ENCODE results near the gene SOX6. TPM values are rescaled to one million over a fixed set of nuclear protein-coding genes. Genes with fewer than 3 reads are reported as not detected.

The SOX6 gene
- total and polyA plus RNA-seq, 8 donors, result 5.1 to 23.0 (median 18.7) TPM

- ATAC-seq, result no peak
- TF ChIP-seq CTCF (IDR thresholded peaks at IDR 0.05), result no peak
- Histone ChIP-seq H3K36me3 (no peaks in the 10 kb centered on the region), H3K4me3 (no peak overlapping the region), H3K27me3 (no peaks in the 10 kb centered on the region), H3K27ac (no peak overlapping the region), H3K9me3 (no peaks in the 10 kb centered on the region), H3K4me1 (peaks cover 5 to 11% (median 8%) of the 10 kb centered on the region in 3 donors)
- intact Hi-C loops (cut with DNase I), result no loop called here
- no peak for DNase-seq
- 91 to 97% methylated on average over 2 of the region's 2 CpGs for WGBS, 2 donors
- FAIRE-seq, result no peak
Measured at GRCh38 chr11:16296273-16296672, 60.1 kb downstream of the SOX6 start.

GRCh38 chr11:16295592-16295991 lies 60.8 kb downstream of the SOX6 start:
- Histone ChIP-seq H3K4me1 (peaks cover 5 to 11% (median 8%) of the 10 kb centered on the region in 3 donors), H3K27ac (no peak overlapping the region), H3K4me3 (no peak overlapping the region), H3K27me3 (no peaks in the 10 kb centered on the region), H3K9me3 (no peaks in the 10 kb centered on the region), H3K36me3 (no peaks in the 10 kb centered on the region)
- DNase-seq, result no peak
- intact Hi-C loops (cut with DNase I), result no loop called here
- no peak for TF ChIP-seq CTCF (IDR thresholded peaks at IDR 0.05)
- FAIRE-seq, result no peak
- ATAC-seq, result no peak
- WGBS, 2 donors, result 23 to 29% methylated on average over 1 of the region's 1 CpG

GRCh38 chr11:16293204-16293681 lies 63.1 kb downstream of the SOX6 start:
- no peaks in the 10 kb centered on the region for H3K9me3 ChIP-seq
- no peak overlapping the region for H3K4me3 ChIP-seq
- DNase-seq, result no peak
- no peaks in the 10 kb centered on the region for H3K27me3 ChIP-seq
- TF ChIP-seq CTCF (IDR thresholded peaks at IDR 0.05), result no peak
- H3K36me3 ChIP-seq, result no peaks in the 10 kb centered on the region
- intact Hi-C loops (cut with DNase I), result no loop called here
- 4 to 7% methylated on average over 2 of the region's 2 CpGs for WGBS, 2 donors
- H3K27ac ChIP-seq, result no peak overlapping the region
- H3K4me1 ChIP-seq, result peaks cover 5 to 12% (median 6%) of the 10 kb centered on the region in 3 donors
- no peak for FAIRE-seq
- ATAC-seq, result peak in 3 of 4 donors; percentile 68 to 73 (median 72)

GRCh38 chr11:16292167-16292859 lies 64.0 kb downstream of the SOX6 start:
- no peak overlapping the region for H3K4me3 ChIP-seq
- no peaks in the 10 kb centered on the region for H3K27me3 ChIP-seq
- no peak for DNase-seq
- 49 to 51% methylated on average over 8 of the region's 8 CpGs for WGBS, 2 donors
- H3K36me3 ChIP-seq, result no peaks in the 10 kb centered on the region
- FAIRE-seq, result no peak
- no peak overlapping the region for H3K27ac ChIP-seq
- H3K4me1 ChIP-seq, result peaks cover 5 to 16% (median 6%) of the 10 kb centered on the region in 3 donors
- intact Hi-C loops (cut with DNase I), result no loop called here
- peak in 3 of 4 donors; percentile 46 to 73 (median 60) for ATAC-seq
- H3K9me3 ChIP-seq, result no peaks in the 10 kb centered on the region
- no peak for TF ChIP-seq CTCF (IDR thresholded peaks at IDR 0.05)

- Histone ChIP-seq H3K27me3 (no peaks in the 10 kb centered on the region), H3K4me1 (peaks cover 5 to 16% (median 6%) of the 10 kb centered on the region in 3 donors), H3K27ac (no peak overlapping the region), H3K4me3 (no peak overlapping the region), H3K9me3 (no peaks in the 10 kb centered on the region), H3K36me3 (no peaks in the 10 kb centered on the region)
- intact Hi-C loops (cut with DNase I), result no loop called here
- FAIRE-seq (no peak), DNase-seq (no peak), ATAC-seq (no peak)
- WGBS, 2 donors, result 1 to 95% methylated on average over 1 of the region's 1 CpG
- TF ChIP-seq CTCF (IDR thresholded peaks at IDR 0.05), result no peak
Measured at GRCh38 chr11:16291729-16292128, 64.6 kb downstream of the SOX6 start.

Measured in pancreas (tissue), 10 donors.